Subcutaneous adipose tissue (tissue), 4 donors: ENCODE results near the gene GTPBP4. TPM values are rescaled to one million over a fixed set of nuclear protein-coding genes. Genes with fewer than 3 reads are reported as not detected.

Experiments used
- CTCF ChIP-seq: fragments of 450-650 bp; IDR thresholded peaks from one replicate; pipeline ENCODE4 v1.5.1; 2016; ENCODE audit warnings: low read depth, mild to moderate bottlenecking, control low read depth, antibody characterized with exemption, moderate library complexity
- total RNA-seq, 4 donors: library from RNA; depleted of rRNA; stranded (reverse); fragments of >200 nt; gene quantifications; one replicate each; pipeline ENCODE4 v1.1.0, GENCODE V29; 2016

GTPBP4 gene
- total RNA-seq, 4 donors from 2014 or later: 26.3 to 31.9 (median 29.6) TPM

- TF ChIP-seq CTCF: no peak
Observed at GRCh38 chr10:1015688-1016087, 27.5 kb downstream of the GTPBP4 start.

- TF ChIP-seq CTCF: no peak
Observed at GRCh38 chr10:1019362-1019761, 31.1 kb downstream of the GTPBP4 start.

GRCh38 chr10:1020460-1020859 is 32.2 kb downstream of the GTPBP4 start:
- no peak for TF ChIP-seq CTCF

GRCh38 chr10:1020958-1021357 is 32.7 kb downstream of the GTPBP4 start:
- TF ChIP-seq CTCF: no peak

GRCh38 chr10:1022413-1022812 is 34.2 kb downstream of the GTPBP4 start:
- TF ChIP-seq CTCF: no peak

GRCh38 chr10:1024103-1024502 is 35.9 kb downstream of the GTPBP4 start:
- TF ChIP-seq CTCF: no peak

GRCh38 chr10:1025683-1026082 is 37.4 kb downstream of the GTPBP4 start, which contains the start of gene IDI2:
Gene IDI2, minus strand, starts transcription at chr10:1025859. Its CDS starts 1,136 bp downstream, at chr10:1024723.
- TF ChIP-seq CTCF: no peak
